ENCODE results near the gene PASK.

PASK gene

DNA sequence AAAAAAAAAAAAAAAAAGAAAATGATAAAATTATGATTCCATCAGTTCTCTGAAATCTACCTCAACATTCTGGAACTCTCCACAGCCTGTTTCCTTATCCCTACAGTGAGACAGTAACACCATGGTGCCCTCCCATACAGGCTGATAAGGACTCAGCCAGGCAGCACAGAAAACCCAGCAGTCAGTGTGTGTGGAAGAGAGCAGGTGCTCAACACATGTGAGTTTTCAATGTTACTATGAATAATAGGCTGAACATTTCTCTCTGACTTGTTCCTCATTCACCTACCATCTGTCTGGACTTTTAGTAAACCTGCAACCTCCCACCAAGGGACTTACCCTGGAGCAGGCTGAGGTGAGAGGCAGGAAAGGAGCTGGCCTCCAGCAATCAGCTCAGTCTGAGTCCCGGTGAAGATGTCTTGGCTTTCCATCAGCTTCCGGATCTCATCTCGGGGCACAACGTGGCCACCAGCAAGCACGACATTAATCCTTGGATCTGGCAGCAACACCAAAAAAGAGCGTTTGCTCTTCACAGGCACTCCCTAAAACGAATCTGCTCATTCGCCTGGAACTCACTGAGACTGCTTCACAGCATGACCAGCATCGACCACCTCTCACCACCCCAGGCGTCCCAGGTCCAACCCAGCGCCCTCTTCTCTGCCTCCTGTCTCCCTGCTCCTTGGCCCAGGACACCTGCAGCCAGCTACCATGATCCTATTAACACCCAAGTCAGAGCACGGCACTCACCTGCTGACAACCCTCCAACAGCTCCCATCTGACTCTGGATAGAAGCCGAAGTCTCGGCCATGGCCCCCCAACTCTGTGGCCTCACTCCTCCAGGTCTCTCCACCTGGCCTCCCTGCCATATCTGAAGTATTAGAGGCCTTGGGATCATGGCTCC, 16.5 kb downstream of the PASK start:
- Histone ChIP-seq H3K4me1 (ENCODE audit: insufficient read depth, low read length) (no peaks in the 10 kb centered on the region), H3K4me3 (ENCODE audit: low read length) (no peak overlapping the region), H3K27me3 (ENCODE audit: insufficient read depth, low read length) (no peaks in the 10 kb centered on the region), H3K9ac (ENCODE audit: low read depth, low read length) (no peak overlapping the region), H3K27ac (ENCODE audit: low read length) (no peak overlapping the region), H3K36me3 (ENCODE audit: insufficient read depth, low read depth, low read length) (peaks cover 52% of the 10 kb centered on the region), H3K9me3 (ENCODE audit: insufficient read depth, low read depth, low read length) (no peaks in the 10 kb centered on the region)

DNA sequence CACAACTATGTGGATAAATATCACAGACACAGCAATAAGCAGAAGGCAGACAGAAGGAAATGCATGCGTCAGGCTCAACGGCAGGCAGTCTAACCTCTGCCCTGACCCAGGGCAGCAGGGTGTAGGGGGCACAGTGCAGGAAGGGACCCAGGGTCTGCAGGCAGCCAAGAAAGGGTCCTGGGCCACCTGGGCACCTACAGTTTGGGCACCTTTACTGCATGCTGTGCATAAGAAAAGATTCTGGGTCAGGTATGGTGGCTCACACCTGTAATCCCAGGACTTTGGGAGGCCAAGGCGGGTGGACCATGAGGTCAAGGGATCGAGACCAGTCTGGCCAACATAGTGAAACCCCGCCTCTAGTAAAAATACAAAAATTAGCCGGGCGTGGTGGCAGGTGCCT, 17.7 kb downstream of the PASK start:
- no peak overlapping the region for H3K4me3 ChIP-seq (ENCODE audit: low read length)
- no peak overlapping the region for H3K27ac ChIP-seq (ENCODE audit: low read length)
- H3K9ac ChIP-seq (ENCODE audit: low read depth, low read length), result no peak overlapping the region
- no peaks in the 10 kb centered on the region for H3K4me1 ChIP-seq (ENCODE audit: insufficient read depth, low read length)
- H3K27me3 ChIP-seq (ENCODE audit: insufficient read depth, low read length), result no peaks in the 10 kb centered on the region
- peaks cover 52% of the 10 kb centered on the region for H3K36me3 ChIP-seq (ENCODE audit: insufficient read depth, low read depth, low read length)
- H3K9me3 ChIP-seq (ENCODE audit: insufficient read depth, low read depth, low read length), result no peaks in the 10 kb centered on the region

DNA sequence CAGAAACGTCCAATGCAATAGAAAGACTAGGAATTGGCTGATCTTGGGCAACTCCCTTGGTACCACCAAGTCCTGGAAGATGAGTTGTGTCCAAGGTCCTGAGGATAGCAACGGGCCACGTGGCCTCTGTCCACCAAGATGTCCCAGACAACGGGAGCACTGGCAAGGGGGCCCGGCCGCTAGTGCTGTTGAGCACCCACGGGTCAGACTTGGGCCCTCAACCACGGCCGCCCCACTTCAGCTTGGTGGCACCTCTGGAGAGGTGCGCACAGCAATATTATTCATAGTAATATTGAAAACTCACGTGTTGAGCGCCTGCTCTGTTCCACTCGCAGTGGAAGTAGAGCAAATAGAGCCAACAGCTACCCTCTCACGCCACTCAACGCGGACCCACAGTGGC, 19.0 kb downstream of the PASK start:
- H3K36me3 ChIP-seq (ENCODE audit: insufficient read depth, low read depth, low read length), result peaks cover 49% of the 10 kb centered on the region
- H3K4me1 ChIP-seq (ENCODE audit: insufficient read depth, low read length), result no peaks in the 10 kb centered on the region
- no peak overlapping the region for H3K9ac ChIP-seq (ENCODE audit: low read depth, low read length)
- H3K27me3 ChIP-seq (ENCODE audit: insufficient read depth, low read length), result no peaks in the 10 kb centered on the region
- H3K9me3 ChIP-seq (ENCODE audit: insufficient read depth, low read depth, low read length), result no peaks in the 10 kb centered on the region
- H3K27ac ChIP-seq (ENCODE audit: low read length), result no peak overlapping the region
- H3K4me3 ChIP-seq (ENCODE audit: low read length), result no peak overlapping the region

DNA sequence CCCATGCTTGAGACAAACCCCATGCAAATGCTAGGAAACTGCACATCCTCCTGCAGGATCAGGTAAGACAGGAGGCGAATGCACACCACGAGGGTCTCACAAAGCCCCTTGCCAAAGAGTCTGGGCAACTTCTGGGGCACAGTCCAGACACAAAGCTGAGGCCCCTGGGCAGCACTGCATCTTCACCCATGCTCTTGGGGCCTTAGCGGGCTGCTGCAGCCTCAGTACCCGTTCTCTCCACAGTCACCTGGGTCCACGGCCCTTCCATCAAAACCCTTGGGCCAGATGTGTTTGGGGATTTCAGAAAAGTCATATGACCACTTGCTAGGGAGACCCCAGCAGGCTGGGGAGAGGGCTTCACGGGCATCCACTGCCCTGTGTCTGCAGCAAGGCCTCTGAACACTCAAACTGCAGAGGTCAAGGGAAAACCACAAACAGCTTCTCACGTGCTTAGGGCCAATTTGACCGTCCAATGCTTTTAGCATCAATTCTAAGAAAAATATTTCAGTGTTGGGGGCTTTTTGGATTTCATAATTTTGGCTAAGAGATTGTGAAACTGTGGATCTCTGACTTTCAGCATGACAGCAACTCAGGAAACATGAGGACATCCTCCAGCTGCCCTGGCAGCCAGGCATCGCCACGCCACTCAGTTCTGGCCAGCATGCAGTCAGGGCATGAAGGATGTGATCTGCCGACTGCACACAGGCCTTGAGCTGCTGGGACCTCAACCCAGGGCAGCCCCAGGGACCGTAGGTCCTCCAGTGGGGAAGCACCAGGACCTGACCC, 20.0 kb downstream of the PASK start:
- no peak overlapping the region for H3K9ac ChIP-seq (ENCODE audit: low read depth, low read length)

DNA sequence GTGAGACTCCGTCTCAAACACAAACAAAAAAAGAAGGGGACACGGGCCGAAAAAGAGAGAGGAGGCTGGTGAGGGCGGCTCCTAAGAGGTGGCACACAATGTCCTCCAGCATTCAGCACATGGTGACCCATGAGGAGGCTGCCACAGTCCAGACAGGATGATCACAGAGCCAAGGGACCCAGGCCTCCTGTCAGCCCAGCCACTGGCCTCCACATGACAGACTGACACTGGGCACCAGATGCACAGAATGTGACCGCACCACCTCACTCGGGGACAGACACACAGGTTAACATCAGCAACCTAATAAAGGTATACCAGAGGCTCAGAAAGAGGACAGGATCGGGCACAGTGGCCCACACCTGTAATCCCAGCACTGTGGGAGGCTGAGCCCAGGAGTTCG, 21.0 kb downstream of the PASK start:
- H3K4me1 ChIP-seq (ENCODE audit: insufficient read depth, low read length), result no peaks in the 10 kb centered on the region
- H3K36me3 ChIP-seq (ENCODE audit: insufficient read depth, low read depth, low read length), result peaks cover 47% of the 10 kb centered on the region
- no peak overlapping the region for H3K27ac ChIP-seq (ENCODE audit: low read length)
- H3K27me3 ChIP-seq (ENCODE audit: insufficient read depth, low read length), result no peaks in the 10 kb centered on the region
- H3K9ac ChIP-seq (ENCODE audit: low read depth, low read length), result no peak overlapping the region
- H3K9me3 ChIP-seq (ENCODE audit: insufficient read depth, low read depth, low read length), result no peaks in the 10 kb centered on the region
- no peak overlapping the region for H3K4me3 ChIP-seq (ENCODE audit: low read length)

More for the DNA sequence above, 20.0 kb downstream of the PASK start:
- Histone ChIP-seq H3K4me1 (ENCODE audit: insufficient read depth, low read length) (no peaks in the 10 kb centered on the region), H3K9me3 (ENCODE audit: insufficient read depth, low read depth, low read length) (no peaks in the 10 kb centered on the region), H3K27ac (ENCODE audit: low read length) (no peak overlapping the region), H3K4me3 (ENCODE audit: low read length) (no peak overlapping the region), H3K36me3 (ENCODE audit: insufficient read depth, low read depth, low read length) (peaks cover 43% of the 10 kb centered on the region), H3K27me3 (ENCODE audit: insufficient read depth, low read length) (no peaks in the 10 kb centered on the region)

DNA sequence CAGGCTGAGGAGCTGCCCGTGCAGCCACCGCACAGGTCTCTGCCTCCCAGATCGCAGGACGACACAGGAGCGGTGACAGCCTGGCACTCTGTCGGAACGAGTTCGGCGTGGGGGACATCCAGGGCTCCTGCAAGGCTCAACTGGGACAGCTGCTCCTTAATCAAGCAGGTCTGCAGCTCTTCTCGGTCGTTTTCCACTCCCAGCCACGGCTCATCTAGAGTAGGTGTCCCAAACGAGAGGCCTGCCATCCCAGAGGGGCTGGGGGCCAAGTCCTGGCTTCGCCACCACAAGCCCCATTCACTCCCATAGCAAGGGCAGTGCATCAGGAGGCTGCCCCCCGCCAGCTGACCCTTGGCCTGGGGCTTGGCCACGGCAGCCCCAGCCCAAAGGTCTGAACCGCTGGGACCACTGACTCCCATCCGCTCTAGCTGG, 22.5 kb downstream of the PASK start:
- H3K4me3 ChIP-seq (ENCODE audit: low read length), result no peak overlapping the region
- H3K4me1 ChIP-seq (ENCODE audit: insufficient read depth, low read length), result no peaks in the 10 kb centered on the region
- H3K36me3 ChIP-seq (ENCODE audit: insufficient read depth, low read depth, low read length), result peaks cover 45% of the 10 kb centered on the region
- H3K27ac ChIP-seq (ENCODE audit: low read length), result no peak overlapping the region
- no peaks in the 10 kb centered on the region for H3K9me3 ChIP-seq (ENCODE audit: insufficient read depth, low read depth, low read length)
- no peak overlapping the region for H3K9ac ChIP-seq (ENCODE audit: low read depth, low read length)
- H3K27me3 ChIP-seq (ENCODE audit: insufficient read depth, low read length), result no peaks in the 10 kb centered on the region

DNA sequence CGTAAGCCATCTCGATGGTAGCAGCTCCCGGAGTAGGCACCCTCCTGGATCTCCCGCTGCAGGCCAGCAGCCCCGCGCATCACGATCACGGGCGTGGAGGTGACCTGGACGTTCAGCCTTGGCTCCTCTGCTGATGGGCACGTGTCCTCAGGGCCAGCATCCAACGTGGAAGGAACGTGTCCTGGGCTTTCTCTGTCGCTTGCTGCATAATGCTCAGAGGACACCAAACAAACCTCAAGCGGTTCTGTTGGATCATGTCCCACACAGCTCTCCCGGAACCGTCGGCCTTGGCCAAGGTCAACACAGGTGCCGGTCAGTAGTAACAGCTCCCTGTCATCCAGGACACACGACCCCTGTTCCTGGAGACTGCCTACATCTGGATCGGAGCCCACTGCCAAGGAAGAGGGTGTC, 23.1 kb downstream of the PASK start:
- no peaks in the 10 kb centered on the region for H3K27me3 ChIP-seq (ENCODE audit: insufficient read depth, low read length)
- H3K9ac ChIP-seq (ENCODE audit: low read depth, low read length), result no peak overlapping the region
- H3K36me3 ChIP-seq (ENCODE audit: insufficient read depth, low read depth, low read length), result peaks cover 49% of the 10 kb centered on the region
- H3K9me3 ChIP-seq (ENCODE audit: insufficient read depth, low read depth, low read length), result no peaks in the 10 kb centered on the region
- no peak overlapping the region for H3K27ac ChIP-seq (ENCODE audit: low read length)
- no peaks in the 10 kb centered on the region for H3K4me1 ChIP-seq (ENCODE audit: insufficient read depth, low read length)
- no peak overlapping the region for H3K4me3 ChIP-seq (ENCODE audit: low read length)

DNA sequence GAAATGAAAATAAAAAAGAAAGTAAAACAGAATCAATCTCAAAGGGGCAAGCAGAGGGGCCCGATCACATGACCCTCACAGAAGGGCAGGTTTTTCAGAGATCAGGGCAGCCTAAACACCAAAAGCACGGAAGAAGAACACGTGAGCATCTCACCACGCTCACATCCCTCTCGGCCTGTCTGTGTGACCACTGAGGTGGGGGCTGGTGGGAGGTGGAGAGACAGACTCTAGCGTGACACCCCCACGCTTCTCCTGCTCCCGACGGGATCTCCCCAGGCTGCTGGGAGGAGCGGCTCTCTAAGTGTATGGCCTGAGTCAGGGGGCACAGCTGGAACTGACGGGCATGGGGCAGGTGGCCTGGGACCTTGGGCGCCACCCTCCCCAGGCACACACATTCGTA, 23.6 kb downstream of the PASK start:
- Histone ChIP-seq H3K36me3 (ENCODE audit: insufficient read depth, low read depth, low read length) (peaks cover 52% of the 10 kb centered on the region), H3K4me1 (ENCODE audit: insufficient read depth, low read length) (no peaks in the 10 kb centered on the region), H3K9ac (ENCODE audit: low read depth, low read length) (no peak overlapping the region), H3K27me3 (ENCODE audit: insufficient read depth, low read length) (no peaks in the 10 kb centered on the region), H3K9me3 (ENCODE audit: insufficient read depth, low read depth, low read length) (no peaks in the 10 kb centered on the region), H3K27ac (ENCODE audit: low read length) (no peak overlapping the region), H3K4me3 (ENCODE audit: low read length) (no peak overlapping the region)

DNA sequence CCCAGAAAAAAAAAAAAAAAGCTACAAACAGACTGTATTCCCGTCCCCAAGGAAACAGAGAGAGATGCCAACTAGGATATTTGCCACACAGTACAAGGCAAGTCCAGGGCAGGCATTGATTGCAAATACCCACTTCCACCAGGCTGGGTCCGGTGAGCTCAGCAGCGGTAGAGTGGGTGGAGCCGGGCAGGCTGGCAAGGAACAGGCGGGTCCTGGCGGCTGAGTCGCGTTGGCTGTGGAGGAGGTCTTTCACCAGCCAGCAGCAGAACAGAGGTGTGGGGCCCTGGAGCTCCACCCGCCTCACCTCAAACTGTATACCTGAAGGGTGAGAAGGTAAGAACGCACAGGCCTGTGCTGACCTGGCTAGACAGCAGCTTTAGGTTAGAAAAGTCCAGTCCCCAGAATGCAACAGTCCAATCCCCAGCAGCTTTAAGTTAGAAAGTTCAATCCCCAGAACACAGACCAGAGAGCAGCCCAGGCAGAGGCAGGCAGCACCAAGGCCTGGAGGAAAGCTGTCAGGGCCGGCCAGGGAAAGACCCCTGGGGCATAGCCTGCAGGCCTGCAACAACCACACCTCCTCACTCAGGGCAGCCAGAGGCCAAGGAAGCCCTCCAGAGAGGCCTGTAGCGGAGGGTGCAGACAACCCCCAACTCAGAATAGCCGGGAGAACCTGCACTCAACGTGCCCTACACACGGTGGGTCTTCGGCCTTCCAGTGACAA, 25.3 kb downstream of the PASK start:
- no peak overlapping the region for H3K4me3 ChIP-seq (ENCODE audit: low read length)
- no peaks in the 10 kb centered on the region for H3K4me1 ChIP-seq (ENCODE audit: insufficient read depth, low read length)
- H3K27ac ChIP-seq (ENCODE audit: low read length), result no peak overlapping the region
- H3K36me3 ChIP-seq (ENCODE audit: insufficient read depth, low read depth, low read length), result peaks cover 48% of the 10 kb centered on the region
- no peak overlapping the region for H3K9ac ChIP-seq (ENCODE audit: low read depth, low read length)
- no peaks in the 10 kb centered on the region for H3K27me3 ChIP-seq (ENCODE audit: insufficient read depth, low read length)
- H3K9me3 ChIP-seq (ENCODE audit: insufficient read depth, low read depth, low read length), result no peaks in the 10 kb centered on the region

DNA sequence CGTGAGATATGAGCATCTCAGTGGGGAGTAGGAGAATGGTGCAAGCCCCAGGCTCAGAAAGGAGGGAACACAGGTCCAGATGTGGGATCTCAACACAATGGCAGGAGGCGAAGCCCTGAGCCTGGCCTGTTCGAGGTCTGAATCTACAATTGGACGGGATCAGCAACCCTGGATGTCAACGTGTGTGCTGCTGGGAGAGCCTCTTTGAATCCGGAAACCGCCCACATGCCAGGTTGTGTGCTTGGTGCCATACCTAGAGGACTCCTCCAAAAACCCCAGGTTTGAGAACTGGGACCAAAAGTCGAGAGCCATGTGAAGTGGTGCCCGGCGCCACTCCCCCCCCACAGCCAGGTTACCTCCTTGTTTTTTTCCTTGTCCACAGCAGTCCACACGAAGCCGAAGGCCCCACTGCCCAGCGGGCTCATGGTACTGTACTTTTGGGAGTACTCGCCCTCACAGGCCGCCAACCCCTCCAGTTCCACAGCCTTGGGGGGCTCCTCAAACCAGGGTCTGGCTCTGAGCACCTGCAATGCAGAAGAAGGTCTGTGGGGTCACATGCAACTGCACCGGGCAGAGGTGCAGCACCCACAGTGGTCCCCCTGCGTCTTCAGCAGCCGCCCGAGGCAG, 26.8 kb downstream of the PASK start:
- H3K9me3 ChIP-seq (ENCODE audit: insufficient read depth, low read depth, low read length), result no peaks in the 10 kb centered on the region

DNA sequence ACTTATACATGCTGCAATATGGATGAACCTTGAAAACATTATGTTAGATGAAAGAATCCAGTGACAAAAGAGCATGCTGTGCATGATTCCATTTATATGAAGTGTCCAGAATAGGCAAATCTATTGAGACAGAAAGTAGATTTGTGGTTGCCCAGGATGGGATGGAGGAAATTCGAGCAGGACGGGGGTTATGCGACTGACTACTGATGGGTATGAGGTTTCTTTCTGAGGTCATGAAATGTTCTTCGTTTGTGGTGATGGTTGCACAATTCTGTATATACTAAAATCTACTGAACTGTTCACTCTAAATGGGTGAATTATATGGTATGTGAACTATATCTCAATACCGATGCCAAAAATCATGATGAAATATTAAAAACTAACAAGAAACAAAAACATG, 28.3 kb downstream of the PASK start:
- H3K4me3 ChIP-seq (ENCODE audit: low read length), result no peak overlapping the region
- H3K9ac ChIP-seq (ENCODE audit: low read depth, low read length), result no peak overlapping the region
- H3K36me3 ChIP-seq (ENCODE audit: insufficient read depth, low read depth, low read length), result peaks cover 40% of the 10 kb centered on the region
- no peak overlapping the region for H3K27ac ChIP-seq (ENCODE audit: low read length)
- H3K27me3 ChIP-seq (ENCODE audit: insufficient read depth, low read length), result no peaks in the 10 kb centered on the region
- no peaks in the 10 kb centered on the region for H3K9me3 ChIP-seq (ENCODE audit: insufficient read depth, low read depth, low read length)
- H3K4me1 ChIP-seq (ENCODE audit: insufficient read depth, low read length), result no peaks in the 10 kb centered on the region

More for the DNA sequence above, 26.8 kb downstream of the PASK start:
- no peaks in the 10 kb centered on the region for H3K4me1 ChIP-seq (ENCODE audit: insufficient read depth, low read length)
- H3K36me3 ChIP-seq (ENCODE audit: insufficient read depth, low read depth, low read length), result peaks cover 48% of the 10 kb centered on the region
- no peak overlapping the region for H3K27ac ChIP-seq (ENCODE audit: low read length)
- no peak overlapping the region for H3K4me3 ChIP-seq (ENCODE audit: low read length)
- no peak overlapping the region for H3K9ac ChIP-seq (ENCODE audit: low read depth, low read length)
- no peaks in the 10 kb centered on the region for H3K27me3 ChIP-seq (ENCODE audit: insufficient read depth, low read length)

Measured in iPS-20b (cell line).